GM19372 (cell line): ENCODE measurements around the gene TSHZ2.
"Not testable (repeated sequence)": the region's sequence is repeated elsewhere in the genome, so short reads cannot be mapped to it uniquely, and the experiment has no call there.

Experiments
- ATAC-seq: cut with Tn5 transposase; IDR thresholded peaks from one replicate; pipeline ENCODE4 v1.9.1; 2021; ENCODE audit warnings: mild to moderate bottlenecking, low read depth, moderate library complexity; ENCODE audit not compliant: unreplicated experiment

TSHZ2 gene

GRCh38 chr20:53079828-53080686 lies 107.9 kb downstream of the TSHZ2 start:
- no peak for ATAC-seq

GRCh38 chr20:53080687-53080962 lies 108.5 kb downstream of the TSHZ2 start:
- no peak for ATAC-seq

DNA sequence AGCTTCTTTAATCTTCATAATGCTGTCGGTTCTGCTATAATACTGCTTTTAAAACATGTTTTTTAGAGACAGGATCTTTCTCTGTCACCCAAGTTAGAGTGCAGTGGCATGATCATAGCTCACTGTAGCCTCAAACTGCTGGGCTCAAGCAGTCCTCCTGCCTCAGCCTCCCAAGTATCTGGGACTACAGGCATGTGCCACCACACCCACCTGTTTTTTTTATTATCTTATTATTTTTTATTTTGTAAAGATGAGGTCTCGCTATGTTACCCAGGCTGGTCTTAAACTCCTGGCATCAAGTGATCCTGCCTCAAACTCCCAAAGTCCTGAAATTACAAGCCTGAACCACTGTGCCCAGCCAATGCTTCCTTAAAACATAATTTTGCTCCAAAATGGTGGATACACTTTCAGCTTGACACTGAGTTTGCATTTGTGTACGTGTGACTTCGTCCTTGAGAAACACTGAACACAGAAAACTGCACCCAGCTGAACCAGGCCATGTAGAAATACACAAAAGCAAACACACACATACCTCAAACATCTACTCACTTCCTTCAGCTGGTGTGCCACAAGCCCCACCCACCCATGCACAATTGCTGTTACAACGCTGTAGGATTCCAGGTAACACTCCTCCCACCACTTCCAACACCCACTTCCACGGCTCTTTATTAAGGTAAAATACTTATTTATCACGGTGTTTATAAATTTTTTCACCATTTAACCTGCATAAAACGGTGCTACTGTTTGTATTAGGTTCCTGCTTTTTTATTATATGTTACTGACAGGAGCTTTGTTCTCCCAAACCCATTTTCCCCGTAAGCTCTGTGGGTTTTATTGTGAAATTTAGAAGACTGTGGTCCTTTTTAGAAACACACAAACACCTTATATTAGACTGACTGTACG lies 109.1 kb downstream of the TSHZ2 start:
- no peak for ATAC-seq

DNA sequence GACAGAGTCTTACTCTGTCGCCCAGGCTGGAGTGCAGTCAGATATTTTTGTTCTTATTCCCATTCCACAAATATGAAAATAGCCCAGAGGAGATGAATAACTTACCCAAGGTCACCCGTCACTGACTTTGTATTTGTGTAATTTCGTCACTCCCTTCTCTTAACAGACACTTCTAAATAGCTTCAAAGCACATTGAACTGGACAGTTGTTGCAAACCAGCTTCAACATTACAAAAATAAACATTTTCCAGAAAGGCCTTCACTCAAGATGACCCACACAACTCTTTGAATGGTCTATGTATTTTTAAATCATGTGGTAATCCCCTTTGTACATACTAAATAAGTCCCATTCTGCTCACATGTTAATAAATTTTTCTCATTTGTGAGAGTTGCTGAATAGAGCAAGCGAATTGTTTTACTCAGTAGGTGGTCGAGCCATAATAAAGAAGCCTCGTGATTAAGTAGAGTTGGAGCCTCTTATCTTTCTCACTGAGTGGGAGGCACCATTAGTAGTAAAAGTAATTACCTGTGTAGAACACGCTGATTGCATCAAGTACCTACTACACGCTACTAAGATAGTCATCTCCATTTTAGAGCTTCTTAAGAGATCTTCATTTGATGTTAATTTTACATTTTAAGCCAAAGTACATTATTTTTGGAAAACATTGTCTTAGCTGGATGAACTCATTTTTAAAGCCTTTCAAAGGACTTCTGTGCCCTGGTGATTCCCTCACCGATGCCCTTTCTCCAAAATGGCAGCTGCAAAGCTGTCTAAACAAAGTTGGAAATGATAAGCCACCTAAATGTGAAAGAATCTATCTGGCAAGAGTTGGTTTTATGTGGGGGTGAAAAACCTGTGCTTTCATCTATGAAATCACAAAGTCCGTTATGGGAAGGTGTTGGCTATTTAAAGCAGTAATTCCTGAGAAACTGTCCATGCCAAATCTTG lies 110.0 kb downstream of the TSHZ2 start:
- ATAC-seq: no peak

DNA sequence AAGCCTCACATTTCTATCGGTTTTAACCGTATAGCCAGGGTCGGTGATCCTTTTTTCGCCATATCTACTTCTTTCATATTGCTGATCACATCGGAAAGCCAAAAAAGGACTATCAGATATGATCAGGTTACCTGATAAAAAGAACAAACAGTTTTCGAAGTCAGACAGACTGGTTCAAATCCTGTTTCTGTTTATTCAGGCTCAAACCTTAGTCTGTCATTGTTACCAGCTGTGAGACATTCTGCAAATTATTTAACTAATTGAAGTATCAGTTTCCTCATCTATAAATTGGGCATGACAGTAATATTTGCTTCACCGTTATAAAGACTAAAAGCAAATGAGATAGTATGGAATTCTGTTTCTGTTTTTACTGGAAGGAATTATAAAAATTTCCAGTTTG lies 111.3 kb downstream of the TSHZ2 start:
- ATAC-seq: no peak

GRCh38 chr20:53084408-53084997 lies 112.3 kb downstream of the TSHZ2 start:
- no peak for ATAC-seq

GRCh38 chr20:53085720-53086119 lies 113.6 kb downstream of the TSHZ2 start:
- no peak for ATAC-seq

DNA sequence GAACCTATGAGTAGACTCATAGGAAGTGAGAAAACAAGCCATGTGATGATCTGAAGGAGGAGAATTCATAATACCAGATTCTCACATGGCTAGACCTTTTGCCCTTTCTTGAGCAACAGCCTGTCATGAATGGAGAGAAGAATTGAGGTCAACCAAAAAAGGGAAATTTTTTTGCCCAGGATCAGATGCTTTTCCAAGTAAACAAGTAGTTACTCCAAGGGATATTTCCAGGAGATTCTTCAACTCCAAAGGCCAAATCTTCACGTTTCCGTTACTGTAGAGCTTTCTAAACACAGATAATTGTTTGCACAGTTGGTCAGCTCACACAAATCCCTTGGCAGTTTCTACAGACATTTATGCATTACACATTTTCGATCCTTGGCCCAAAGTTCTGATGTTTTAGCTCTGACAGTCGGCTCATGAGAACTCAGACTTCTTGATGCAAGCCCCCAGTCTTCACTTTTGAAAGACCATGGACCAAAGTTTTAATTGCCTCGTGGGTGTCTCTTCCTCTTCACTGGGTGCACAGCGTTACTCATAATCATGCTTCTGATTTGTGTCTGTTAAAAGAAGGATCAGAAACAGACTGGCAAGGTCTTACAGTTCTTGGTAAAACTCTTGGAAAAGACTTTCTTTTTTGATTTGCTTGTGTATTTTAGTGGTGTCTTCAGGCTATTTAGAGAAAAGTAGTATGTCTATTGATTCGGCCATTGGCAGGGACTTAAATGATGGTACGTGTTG lies 115.0 kb downstream of the TSHZ2 start:
- no peak for ATAC-seq

- no peak for ATAC-seq
These were observed 116.6 kb downstream of the TSHZ2 start for GRCh38 chr20:53088786-53089185.

DNA sequence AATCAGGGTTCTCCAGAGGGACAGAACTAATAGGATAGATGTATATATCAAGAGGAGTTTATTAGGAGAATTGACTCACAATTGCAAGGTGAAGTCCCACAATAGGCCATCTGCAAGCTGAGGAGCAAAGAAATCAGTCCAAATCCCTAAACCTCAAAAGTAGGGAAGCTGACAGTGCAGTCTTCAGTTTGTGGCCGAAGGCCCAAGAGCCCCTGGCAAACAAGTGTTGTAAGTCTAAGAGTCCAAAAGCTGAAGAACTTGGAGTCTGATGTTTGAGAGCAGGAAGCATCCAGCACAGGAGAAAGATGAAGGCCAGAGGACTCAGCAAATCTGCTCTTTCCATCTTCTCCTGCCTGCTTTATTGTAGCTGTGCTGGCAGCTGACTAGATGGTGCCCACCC lies 117.7 kb downstream of the TSHZ2 start:
- ATAC-seq: not testable (repeated sequence)

GRCh38 chr20:53091789-53092188 lies 119.6 kb downstream of the TSHZ2 start:
- no peak for ATAC-seq

DNA sequence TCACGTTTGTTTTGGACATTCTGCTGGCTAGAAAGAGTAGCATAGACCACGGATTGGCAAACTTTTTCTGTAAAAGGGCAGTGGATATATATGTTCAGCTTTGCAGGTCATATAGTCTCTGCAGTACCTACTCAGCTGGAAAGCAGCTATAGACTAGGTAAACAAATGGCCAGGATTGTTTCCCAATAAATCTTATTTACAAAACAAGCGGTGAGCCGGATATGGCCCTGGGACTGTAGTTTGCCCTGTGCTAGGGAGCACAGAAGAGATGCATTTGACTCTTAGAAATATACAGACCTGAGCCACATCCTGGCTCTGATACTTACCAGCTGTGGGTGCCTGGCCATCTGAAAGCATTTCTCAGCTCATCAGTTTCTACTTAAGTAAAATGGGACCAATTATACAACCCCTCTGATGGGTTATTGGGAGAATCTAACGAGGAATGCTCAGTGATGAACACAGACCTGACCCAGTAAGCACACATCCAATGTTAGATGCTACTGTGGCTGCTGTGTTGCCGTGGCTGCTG lies 120.7 kb downstream of the TSHZ2 start:
- ATAC-seq: no peak

DNA sequence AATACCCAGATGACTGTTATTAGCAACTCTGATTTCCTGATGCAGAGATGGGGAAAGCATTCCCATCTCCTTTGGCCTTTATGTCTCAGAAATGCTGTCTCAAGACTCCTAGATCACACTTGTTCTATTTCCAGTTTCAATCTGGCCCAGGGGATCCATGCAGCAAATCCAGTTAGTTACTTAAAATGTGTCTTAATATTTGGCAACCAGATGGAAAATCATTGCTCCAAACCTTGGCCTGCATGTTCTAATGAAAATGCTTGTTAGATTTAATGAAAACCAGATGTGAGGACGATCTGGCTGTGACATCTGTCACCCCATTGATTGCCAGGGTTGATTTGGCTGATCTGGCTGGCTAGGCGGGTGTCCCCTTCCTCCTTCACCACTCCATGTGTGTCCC lies 125.2 kb downstream of the TSHZ2 start:
- ATAC-seq: no peak

DNA sequence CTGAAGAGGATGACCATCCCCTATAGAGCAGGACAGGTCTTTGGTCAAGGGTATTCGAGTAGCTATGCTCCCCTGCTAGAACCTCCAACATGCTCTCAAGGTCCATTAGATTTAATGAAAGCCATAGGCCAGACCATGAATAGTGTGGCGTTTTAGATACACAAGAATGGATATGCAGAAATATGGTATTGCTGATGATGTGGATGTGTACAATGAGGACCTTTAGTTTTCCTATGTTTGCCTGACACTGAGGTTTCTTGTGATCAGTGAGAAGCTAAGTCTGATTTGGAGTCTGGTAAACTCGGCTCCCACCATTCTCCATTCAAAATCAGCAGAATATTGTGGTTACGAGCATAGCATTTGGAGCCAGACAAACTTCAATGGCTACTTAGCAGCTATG lies 125.6 kb downstream of the TSHZ2 start:
- ATAC-seq: no peak

GRCh38 chr20:53098621-53099020 lies 126.5 kb downstream of the TSHZ2 start:
- no peak for ATAC-seq

DNA sequence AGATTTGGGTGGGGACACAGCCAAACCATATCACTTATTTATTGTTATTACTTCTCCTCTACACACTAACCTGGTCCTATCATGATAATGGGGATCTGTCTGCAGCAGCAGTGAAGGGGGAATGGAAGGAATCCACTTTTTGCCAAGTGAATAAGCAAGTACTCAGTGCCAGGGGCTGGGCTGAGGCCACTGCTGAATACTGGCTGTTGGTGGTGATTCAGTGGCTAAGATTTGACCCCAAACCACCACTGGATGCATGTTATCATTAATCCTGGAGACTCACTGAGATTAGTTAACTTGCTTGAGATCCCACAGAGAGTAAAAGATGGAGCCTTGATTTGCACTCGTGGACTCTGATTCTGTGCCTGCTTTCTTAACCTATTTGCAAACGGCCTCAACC lies 127.7 kb downstream of the TSHZ2 start:
- no peak for ATAC-seq

DNA sequence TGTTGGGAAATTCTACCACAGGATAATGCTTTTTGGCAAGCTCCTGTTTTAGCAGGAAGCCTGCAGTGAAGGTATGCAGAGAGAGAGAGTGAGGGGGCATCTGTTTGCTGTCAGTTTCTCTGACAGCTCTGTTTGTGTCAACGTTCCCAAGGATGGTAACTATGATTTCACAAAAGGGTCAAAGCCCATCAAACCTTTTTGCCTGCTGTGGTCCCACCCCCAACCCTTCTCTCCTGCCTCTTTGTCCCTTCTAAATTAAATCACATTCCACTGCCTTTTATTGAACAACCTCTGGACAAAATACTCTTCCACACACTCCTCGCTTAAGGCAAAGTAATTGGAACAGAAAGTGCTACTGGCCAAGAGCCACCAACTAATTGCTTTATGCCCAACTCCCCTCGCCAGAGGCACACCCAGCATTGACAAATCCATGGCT lies 128.3 kb downstream of the TSHZ2 start:
- ATAC-seq: no peak

DNA sequence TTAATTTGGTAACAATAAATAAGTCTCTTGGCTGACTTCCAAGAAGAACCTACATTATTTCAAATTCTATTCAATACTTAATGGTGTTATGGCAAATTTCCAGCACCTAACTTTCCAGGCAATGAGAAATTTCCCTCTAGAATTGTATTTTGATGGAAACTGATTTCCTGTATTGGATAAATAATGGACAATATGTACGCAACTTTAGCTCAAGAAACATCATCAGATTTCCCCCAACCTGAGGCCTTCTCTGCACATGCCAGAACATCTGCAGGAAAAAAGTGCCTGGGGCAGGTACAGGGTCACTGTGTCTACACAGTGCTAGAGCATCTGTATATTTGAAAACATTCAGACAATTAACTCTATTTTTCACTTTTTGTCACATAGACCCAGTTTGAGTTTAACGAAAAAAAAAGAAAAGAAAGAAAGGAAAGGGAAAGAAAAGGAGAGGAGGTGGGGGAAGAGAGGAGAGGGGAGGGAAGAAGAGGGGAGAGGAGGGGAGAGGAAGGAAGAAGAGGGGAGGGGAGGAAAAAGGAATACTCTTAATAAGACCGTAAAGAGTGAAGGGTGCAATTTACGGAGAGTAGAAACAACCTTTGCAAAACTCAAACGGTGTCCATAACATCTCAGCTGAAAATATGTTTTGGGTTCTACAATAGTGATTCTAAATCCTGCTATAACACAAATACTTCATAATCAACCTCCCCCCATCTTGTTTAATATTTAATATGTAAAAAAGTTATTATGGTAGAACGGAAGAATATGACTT lies 130.0 kb downstream of the TSHZ2 start:
- ATAC-seq: no peak

DNA sequence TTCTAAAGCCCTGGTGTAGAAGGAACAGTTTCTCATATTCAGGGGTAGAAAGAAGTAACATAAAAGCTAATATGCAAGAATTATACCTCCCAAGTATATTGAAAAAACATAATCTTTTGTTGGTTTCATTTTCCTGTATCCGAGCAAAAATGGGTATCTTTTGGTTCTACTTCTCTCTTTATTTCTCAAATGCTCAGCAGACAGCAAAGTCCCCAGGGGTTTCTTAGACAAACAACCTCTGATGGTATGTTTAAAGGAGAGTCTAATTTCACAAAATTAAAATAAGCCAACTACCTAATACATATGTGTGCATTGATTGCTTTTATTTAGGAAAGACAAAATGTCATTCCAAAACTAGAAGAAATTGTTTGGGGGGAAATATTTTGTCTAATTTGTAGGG lies 131.0 kb downstream of the TSHZ2 start:
- no peak for ATAC-seq
